SU-DHL-6 (cell line): ENCODE data around the gene MCM9.
"Not testable (repeated sequence)": the region's sequence is repeated elsewhere in the genome, so short reads cannot be mapped to it uniquely, and the experiment has no call there.

ENCODE experiments used
- H2AFZ ChIP-seq: fragments of 200-600 bp; sonication (generic); 2 replicates; pipeline ENCODE4 v1.6.1; 2014; ENCODE audit warnings: low read depth, mild to moderate bottlenecking, moderate library complexity, mixed read lengths, antibody characterized with exemption, low read length; ENCODE audit not compliant: severe bottlenecking
- H3F3A ChIP-seq: fragments of 200-600 bp; shearing (Covaris generic); 2 replicates; pipeline ENCODE4 v1.6.0; 2016; ENCODE audit warnings: antibody characterized with exemption, mild to moderate bottlenecking; ENCODE audit not compliant: insufficient read depth
- H3K27ac ChIP-seq: fragments of 200-600 bp; sonication (generic); 2 replicates; pipeline ENCODE4 v1.5.1; 2016; ENCODE audit warnings: low read depth, mild to moderate bottlenecking, low read length, moderate library complexity, mixed read lengths
- H3K27me3 ChIP-seq: fragments of 200-600 bp; sonication (generic), shearing (Covaris generic); 2 replicates; pipeline ENCODE4 v1.6.0; 2014; ENCODE audit warnings: mild to moderate bottlenecking, low read length
- H3K36me3 ChIP-seq: fragments of 200-600 bp; sonication (generic); 2 replicates; pipeline ENCODE4 v1.6.1; 2014; ENCODE audit warnings: mild to moderate bottlenecking, low read length, mixed read lengths
- H3K4me2 ChIP-seq: fragments of 300-600, 200-600 bp; shearing (Covaris generic), sonication (generic); 2 replicates; pipeline ENCODE4 v1.6.0; 2014; ENCODE audit warnings: low read length, low read depth, mild to moderate bottlenecking; ENCODE audit not compliant: poor library complexity, severe bottlenecking
- H3K4me3 ChIP-seq: fragments of 200-600 bp; sonication (generic); 2 replicates; pipeline ENCODE4 v1.5.1; 2014; ENCODE audit warnings: antibody characterized with exemption, low read length, mild to moderate bottlenecking, mixed read lengths; ENCODE audit not compliant: insufficient read depth, poor library complexity, severe bottlenecking
- H3K79me2 ChIP-seq: fragments of 200-600 bp; sonication (generic); 2 replicates; pipeline ENCODE4 v1.6.1; 2014; ENCODE audit warnings: mild to moderate bottlenecking, low read length, moderate library complexity; ENCODE audit not compliant: insufficient read depth
- H3K9ac ChIP-seq: fragments of 200-600 bp; sonication (generic); 2 replicates; pipeline ENCODE4 v1.7.0; 2014; ENCODE audit warnings: mild to moderate bottlenecking, low read length
- H3K9me2 ChIP-seq: fragments of 200-600 bp; sonication (generic); replicated peaks from 2 replicates; pipeline ENCODE4 v1.6.1; 2014; ENCODE audit warnings: low read length; ENCODE audit not compliant: insufficient read depth
- H3K9me3 ChIP-seq: fragments of 200-600 bp; sonication (generic); 2 replicates; pipeline ENCODE4 v1.6.1; 2014; ENCODE audit warnings: low read length, mixed read lengths; ENCODE audit not compliant: insufficient read depth
- H4K20me1 ChIP-seq: fragments of 200-600 bp; sonication (generic); 2 replicates; pipeline ENCODE4 v1.6.1; 2014; ENCODE audit warnings: low read depth, mild to moderate bottlenecking, antibody characterized with exemption, low read length, moderate library complexity, mixed read lengths
- CTCF ChIP-seq: fragments of 200-600 bp; sonication (generic); IDR thresholded peaks from one replicate; pipeline ENCODE4 v1.5.1; 2017; ENCODE audit warnings: antibody characterized with exemption, mild to moderate bottlenecking, low read length, moderate library complexity; ENCODE audit not compliant: insufficient read depth, poor library complexity, severe bottlenecking
- EZH2phosphoT487 ChIP-seq: fragments of 200-600 bp; sonication (generic), shearing (Covaris generic); conservative IDR thresholded peaks from 2 replicates; pipeline ENCODE4 v1.6.1; 2018; ENCODE audit warnings: mild to moderate bottlenecking, antibody characterized with exemption, low read length, moderate library complexity, mixed read lengths

Gene MCM9

GRCh38 chr6:118871331-118871730 lies 63.6 kb downstream of the MCM9 start:
- no peak overlapping the region for H3K9ac ChIP-seq
- H3K27ac ChIP-seq = no peak overlapping the region
- no peak overlapping the region for H2AFZ ChIP-seq
- H3K36me3 ChIP-seq = no peaks in the 10 kb centered on the region
- TF ChIP-seq EZH2phosphoT487 (no peak), CTCF (no peak)
- H3K4me3 ChIP-seq = no peak overlapping the region
- no peaks in the 10 kb centered on the region for H3K9me3 ChIP-seq
- no peaks in the 10 kb centered on the region for H4K20me1 ChIP-seq
- no peak overlapping the region for H3K4me2 ChIP-seq
- no peaks in the 10 kb centered on the region for H3K27me3 ChIP-seq
- peaks cover 16% of the 10 kb centered on the region for H3K79me2 ChIP-seq
- no peaks in the 10 kb centered on the region for H3K9me2 ChIP-seq
- H3F3A ChIP-seq = no peaks in the 10 kb centered on the region

GRCh38 chr6:118869894-118870589 lies 64.9 kb downstream of the MCM9 start:
- TF ChIP-seq EZH2phosphoT487 (no peak), CTCF (no peak)
- Histone ChIP-seq H3K79me2 (peaks cover 16% of the 10 kb centered on the region), H2AFZ (no peak overlapping the region), H3K9ac (no peak overlapping the region), H3K27ac (no peak overlapping the region), H3F3A (no peaks in the 10 kb centered on the region), H3K36me3 (no peaks in the 10 kb centered on the region), H3K9me2 (no peaks in the 10 kb centered on the region), H3K9me3 (no peaks in the 10 kb centered on the region), H4K20me1 (no peaks in the 10 kb centered on the region), H3K4me2 (no peak overlapping the region), H3K27me3 (no peaks in the 10 kb centered on the region), H3K4me3 (no peak overlapping the region)

GRCh38 chr6:118869350-118869749 lies 65.6 kb downstream of the MCM9 start:
- no peak overlapping the region for H3K4me2 ChIP-seq
- H4K20me1 ChIP-seq = no peaks in the 10 kb centered on the region
- no peak overlapping the region for H3K27ac ChIP-seq
- peaks cover 18% of the 10 kb centered on the region for H3K79me2 ChIP-seq
- H3F3A ChIP-seq = no peaks in the 10 kb centered on the region
- no peak overlapping the region for H3K9ac ChIP-seq
- no peak overlapping the region for H3K4me3 ChIP-seq
- no peaks in the 10 kb centered on the region for H3K9me2 ChIP-seq
- no peak overlapping the region for H2AFZ ChIP-seq
- no peaks in the 10 kb centered on the region for H3K9me3 ChIP-seq
- TF ChIP-seq CTCF (no peak), EZH2phosphoT487 (no peak)
- H3K27me3 ChIP-seq = no peaks in the 10 kb centered on the region
- no peaks in the 10 kb centered on the region for H3K36me3 ChIP-seq

GRCh38 chr6:118868901-118869300 lies 66.1 kb downstream of the MCM9 start:
- H3K9me3 ChIP-seq, H3K9ac ChIP-seq, H3F3A ChIP-seq, H3K27ac ChIP-seq, H2AFZ ChIP-seq, H3K9me2 ChIP-seq, H3K4me2 ChIP-seq, H3K36me3 ChIP-seq, H3K4me3 ChIP-seq, H4K20me1 ChIP-seq, H3K27me3 ChIP-seq: not testable (repeated sequence)
- H3K79me2 ChIP-seq = peaks cover 19% of the 10 kb centered on the region
